Esophagus muscularis mucosa (tissue), 4 donors: ENCODE results near the gene RPL26. TPM values are rescaled to one million over a fixed set of nuclear protein-coding genes. Genes with fewer than 3 reads are reported as not detected.

Source experiments
- DNase-seq: peaks from one replicate; pipeline ENCODE4 v3.0.0-alpha.2; 2017; ENCODE audit errors: extremely low spot score
- H3K27ac ChIP-seq, 4 donors: fragments of 200-600 bp; sonication (generic); replicated peaks in 1 of 4; 1 replicate in 3 of 4; 2 replicates in 1 of 4; pipeline ENCODE4 v1.5.1; 2016 to 2019; ENCODE audit warnings: mild to moderate bottlenecking in 1 of 4
- H3K27me3 ChIP-seq, 4 donors: fragments of 200-600 bp; sonication (generic); one replicate each; pipeline versions ENCODE4 v1.5.1 to v1.6.0; 2016 to 2019
- H3K36me3 ChIP-seq, 4 donors: fragments of 200-600 bp; sonication (generic); one replicate each; pipeline ENCODE4 v1.5.1; 2016 to 2019
- H3K4me1 ChIP-seq, 4 donors: fragments of 200-600 bp; sonication (generic); one replicate each; pipeline ENCODE4 v1.5.1; 2016 to 2019
- H3K4me3 ChIP-seq, 4 donors: fragments of 200-600 bp; sonication (generic); 1 replicate in 2 of 4; 2 replicates in 2 of 4; pipeline ENCODE4 v1.5.1; 2016 to 2019; ENCODE audit warnings: mild to moderate bottlenecking in 4 of 4, moderate library complexity in 1 of 4
- H3K9me3 ChIP-seq, 4 donors: fragments of 200-600 bp; sonication (generic); 1 replicate in 3 of 4; 2 replicates in 1 of 4; pipeline ENCODE4 v1.5.1; 2016 to 2019
- EP300 ChIP-seq: sonication (generic); formaldehyde crosslinking; IDR thresholded peaks from one replicate; pipeline ENCODE4 v1.6.1; 2017; ENCODE audit warnings: antibody characterized with exemption
- POLR2A ChIP-seq: fragments of 450-650 bp; IDR thresholded peaks from one replicate; pipeline ENCODE4 v1.6.1; 2017; ENCODE audit warnings: antibody characterized with exemption, moderate library complexity, mild to moderate bottlenecking, low read depth
- POLR2AphosphoS5 ChIP-seq, 2 donors: sonication (generic); formaldehyde crosslinking; IDR thresholded peaks; one replicate each; pipeline ENCODE4 v1.6.1; 2017; ENCODE audit warnings: antibody characterized with exemption in 2 of 2
- whole genome bisulfite sequencing: methylation state at CpG from one replicate; pipeline ENCODE4 v1.1.5; 2018; 5-methylcytosine and 5-hydroxymethylcytosine counted together
- intact Hi-C: fragments of 100-400 bp; cut with DNase I; formaldehyde crosslinking; loops from one replicate; pipeline ENCODE4 v1.15.1; 2023
- total RNA-seq, 4 donors: library from RNA; depleted of rRNA; stranded (reverse); fragments of >200 nt; gene quantifications; one replicate each; pipeline versions ENCODE4 v1.1.0 to v1.2.1, GENCODE V29; 2016
- TF ChIP-seq, protein P1 (sequence below), 3 experiments: fragments of 200-600 bp in 2 of 3; fragments of 450-650 bp in 1 of 3; sonication (generic) in 2 of 3; IDR thresholded peaks; one replicate each; pipeline ENCODE4 v1.5.1; 2017 to 2019; ENCODE audit warnings: antibody characterized with exemption in 3 of 3, mild to moderate bottlenecking in 2 of 3, moderate library complexity in 1 of 3

RPL26 gene
- total RNA-seq, 4 donors from 2014 or later, result 1,511 to 3,942 (median 2,863) TPM

DNA sequence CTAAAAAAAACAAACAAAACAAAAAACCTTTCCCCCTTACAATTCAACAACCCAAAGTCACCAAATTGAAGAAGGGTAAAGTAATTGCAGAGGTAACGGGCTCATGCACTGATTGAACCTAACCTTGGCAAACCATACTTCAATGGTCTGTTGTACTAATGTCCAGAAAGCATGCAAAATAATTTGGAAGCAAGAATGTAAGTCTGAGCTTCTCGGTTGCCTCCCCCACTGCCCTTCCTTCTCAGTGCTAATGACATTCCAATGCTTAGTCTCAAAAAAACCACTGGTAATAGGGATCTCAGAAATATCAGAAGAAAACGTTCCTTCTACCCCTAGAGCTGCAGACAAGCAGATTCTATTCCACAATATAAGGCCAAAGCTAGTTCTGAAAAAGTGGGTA is 22.2 kb downstream of the RPL26 start:
- Histone ChIP-seq H3K4me1 (peaks cover 0 to 33% (median 13%) of the 10 kb centered on the region in 4 donors), H3K4me3 (no peak overlapping the region), H3K27me3 (no peaks in the 10 kb centered on the region), H3K36me3 (peaks cover 0 to 14% (median 5%) of the 10 kb centered on the region in 4 donors), H3K9me3 (no peaks in the 10 kb centered on the region), H3K27ac (peak overlapping the region in 3 of 4 donors; percentile 14 to 51 (median 14))
- WGBS, result 58% methylated on average over 3 of the region's 3 CpGs
- TF ChIP-seq POLR2AphosphoS5 (IDR thresholded peaks at IDR 0.05) (no peak), EP300 (no peak), POLR2A (no peak)
- TF ChIP-seq, protein P1, sequence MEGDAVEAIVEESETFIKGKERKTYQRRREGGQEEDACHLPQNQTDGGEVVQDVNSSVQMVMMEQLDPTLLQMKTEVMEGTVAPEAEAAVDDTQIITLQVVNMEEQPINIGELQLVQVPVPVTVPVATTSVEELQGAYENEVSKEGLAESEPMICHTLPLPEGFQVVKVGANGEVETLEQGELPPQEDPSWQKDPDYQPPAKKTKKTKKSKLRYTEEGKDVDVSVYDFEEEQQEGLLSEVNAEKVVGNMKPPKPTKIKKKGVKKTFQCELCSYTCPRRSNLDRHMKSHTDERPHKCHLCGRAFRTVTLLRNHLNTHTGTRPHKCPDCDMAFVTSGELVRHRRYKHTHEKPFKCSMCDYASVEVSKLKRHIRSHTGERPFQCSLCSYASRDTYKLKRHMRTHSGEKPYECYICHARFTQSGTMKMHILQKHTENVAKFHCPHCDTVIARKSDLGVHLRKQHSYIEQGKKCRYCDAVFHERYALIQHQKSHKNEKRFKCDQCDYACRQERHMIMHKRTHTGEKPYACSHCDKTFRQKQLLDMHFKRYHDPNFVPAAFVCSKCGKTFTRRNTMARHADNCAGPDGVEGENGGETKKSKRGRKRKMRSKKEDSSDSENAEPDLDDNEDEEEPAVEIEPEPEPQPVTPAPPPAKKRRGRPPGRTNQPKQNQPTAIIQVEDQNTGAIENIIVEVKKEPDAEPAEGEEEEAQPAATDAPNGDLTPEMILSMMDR (IDR thresholded peaks at IDR 0.05), result no peak
- intact Hi-C loops, result no loop called here
- DNase-seq, result no peak

GRCh38 chr17:8360260-8360659 is 22.7 kb downstream of the RPL26 start:
- H3K27ac ChIP-seq, result peak overlapping the region in 2 of 4 donors; percentile 14 to 51
- no peaks in the 10 kb centered on the region for H3K27me3 ChIP-seq
- no peaks in the 10 kb centered on the region for H3K9me3 ChIP-seq
- intact Hi-C loops, result no loop called here
- no peak overlapping the region for H3K4me3 ChIP-seq
- DNase-seq, result no peak
- WGBS, result 51% methylated on average over 3 of the region's 3 CpGs
- H3K36me3 ChIP-seq, result peaks cover 0 to 9% (median 4%) of the 10 kb centered on the region in 4 donors
- H3K4me1 ChIP-seq, result peaks cover 0 to 28% (median 11%) of the 10 kb centered on the region in 4 donors
- TF ChIP-seq EP300 (no peak), POLR2A (no peak), POLR2AphosphoS5 (IDR thresholded peaks at IDR 0.05) (no peak)
- TF ChIP-seq, protein P1 (IDR thresholded peaks at IDR 0.05), result no peak

- Histone ChIP-seq H3K9me3 (no peaks in the 10 kb centered on the region), H3K27ac (peak overlapping the region in 3 of 4 donors; percentile 6 to 51 (median 43)), H3K36me3 (peaks cover 0 to 7% (median 2%) of the 10 kb centered on the region in 4 donors), H3K27me3 (no peaks in the 10 kb centered on the region), H3K4me3 (no peak overlapping the region), H3K4me1 (peaks cover 0 to 23% (median 11%) of the 10 kb centered on the region in 4 donors)
- peak in 1 of 2 donors; percentile 47 for TF ChIP-seq POLR2AphosphoS5 (IDR thresholded peaks at IDR 0.05)
- TF ChIP-seq POLR2A, result no peak
- TF ChIP-seq, protein P1 (IDR thresholded peaks at IDR 0.05), result no peak
- TF ChIP-seq EP300, result no peak
- WGBS, result 61% methylated on average over 5 of the region's 5 CpGs
- intact Hi-C loops, result no loop called here
- DNase-seq, result no peak
Measured at GRCh38 chr17:8359769-8360168, 23.2 kb downstream of the RPL26 start.

GRCh38 chr17:8357910-8358309 is 25.1 kb downstream of the RPL26 start:
- Histone ChIP-seq H3K27me3 (no peaks in the 10 kb centered on the region), H3K4me3 (no peak overlapping the region), H3K9me3 (no peaks in the 10 kb centered on the region), H3K27ac (no peak overlapping the region), H3K36me3 (no peaks in the 10 kb centered on the region), H3K4me1 (peaks cover 0 to 20% (median 10%) of the 10 kb centered on the region in 4 donors)
- TF ChIP-seq POLR2A, result no peak
- TF ChIP-seq POLR2AphosphoS5 (IDR thresholded peaks at IDR 0.05), result no peak
- no peak for TF ChIP-seq EP300
- TF ChIP-seq, protein P1 (IDR thresholded peaks at IDR 0.05), result no peak
- 98% methylated on average over 3 of the region's 3 CpGs for WGBS
- intact Hi-C loops, result no loop called here
- DNase-seq, result no peak

DNA sequence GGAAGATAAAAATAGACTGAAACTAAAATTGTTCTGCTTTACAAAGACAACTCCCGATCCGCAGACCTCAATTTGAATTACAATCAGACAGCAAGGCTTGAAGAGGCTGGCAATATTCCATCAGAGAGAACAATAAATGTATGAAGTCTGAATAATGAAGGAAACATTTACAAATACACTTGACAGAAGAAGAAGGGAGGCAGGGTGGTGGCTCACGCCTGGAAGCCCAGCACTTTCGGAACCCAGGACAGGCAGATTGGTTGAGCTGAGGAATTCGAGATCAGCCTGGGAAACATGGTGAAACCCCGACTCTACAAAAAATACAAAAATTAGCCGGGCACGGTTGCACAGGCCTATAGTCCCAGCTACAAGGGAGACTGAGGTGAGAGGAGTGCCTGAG is 28.8 kb downstream of the RPL26 start:
- intact Hi-C loops, result no loop called here

More for the DNA sequence above, 28.8 kb downstream of the RPL26 start:
- Histone ChIP-seq H3K4me3 (no peak overlapping the region), H3K9me3 (no peaks in the 10 kb centered on the region), H3K27me3 (no peaks in the 10 kb centered on the region), H3K36me3 (no peaks in the 10 kb centered on the region), H3K27ac (no peak overlapping the region), H3K4me1 (peaks cover 0 to 7% (median under 1%) of the 10 kb centered on the region in 4 donors)
- no peak for DNase-seq
- TF ChIP-seq EP300, result no peak
- no peak for TF ChIP-seq POLR2A
- TF ChIP-seq POLR2AphosphoS5 (IDR thresholded peaks at IDR 0.05), result no peak
- TF ChIP-seq, protein P1 (IDR thresholded peaks at IDR 0.05), result no peak
- 64% methylated on average over 8 of the region's 8 CpGs for WGBS
